Endothelial cell of umbilical vein (primary cell): ENCODE data around the gene LRRC32. TPM values are rescaled to one million over a fixed set of nuclear protein-coding genes. Genes with fewer than 3 reads are reported as not detected.

ENCODE experiments used
- BruUV-seq: library from RNA; stranded (reverse); fragments of 400-500 nt; replicated peaks from 2 replicates; lab custom pipeline; 2021; lab: Mats Ljungman, UMichigan
- CTCF ChIA-PET: fragments of 300-600, 350-600 bp; sonication (Branson Sonifier 250); formaldehyde crosslinking; loops from one replicate; lab custom pipeline; 2021; ENCODE audit warnings: antibody characterized with exemption, inconsistent platforms; lab: Charles Lee
- POLR2A ChIA-PET: fragments of 300-600, 350-600 bp; sonication (Branson Sonifier 250); formaldehyde crosslinking; loops from one replicate; lab custom pipeline; 2021; ENCODE audit warnings: antibody characterized with exemption, inconsistent platforms; lab: Charles Lee
- DNase-seq: peaks from one replicate; pipeline ENCODE4 v3.0.0-alpha.2; 2011; ENCODE audit warnings: low read depth, low spot score
- FAIRE-seq: peaks from 2 replicates; lab custom pipeline; 2011; peaks lifted over from hg19 to GRCh38; lab: Jason Lieb, UNC
- H2AFZ ChIP-seq: 2 replicates; pipeline ENCODE4 v1.6.0; 2012; ENCODE audit warnings: low read depth, low read length, control low read depth, inconsistent platforms
- H3K27ac ChIP-seq: 2 replicates; pipeline ENCODE4 v1.5.1; 2011; ENCODE audit warnings: low read depth, mild to moderate bottlenecking, control low read depth, low read length, moderate library complexity; ENCODE audit not compliant: insufficient read depth
- H3K27me3 ChIP-seq, 2 experiments: 2 replicates each; pipeline versions ENCODE4 v1.6.0 to v1.6.1; 2011; ENCODE audit warnings: low read length in 2 of 2, mixed read lengths in 1 of 2; ENCODE audit not compliant: control insufficient read depth in 2 of 2, insufficient read depth in 2 of 2
- H3K36me3 ChIP-seq, 2 experiments: 2 replicates in 1 of 2; 3 replicates in 1 of 2; pipeline ENCODE4 v1.5.1; 2011; ENCODE audit warnings: low read length in 2 of 2, mild to moderate bottlenecking in 1 of 2, moderate library complexity in 1 of 2; ENCODE audit not compliant: control insufficient read depth in 2 of 2, insufficient read depth in 2 of 2; ENCODE audit errors: extremely low read depth in 1 of 2
- H3K4me1 ChIP-seq: 3 replicates; pipeline ENCODE4 v1.5.1; 2011; ENCODE audit warnings: mild to moderate bottlenecking, low read length; ENCODE audit not compliant: control insufficient read depth, insufficient read depth; ENCODE audit errors: extremely low read depth
- H3K4me2 ChIP-seq: 2 replicates; pipeline ENCODE4 v1.6.1; 2011; ENCODE audit warnings: low read length, control low read depth, mixed read lengths; ENCODE audit not compliant: insufficient read depth
- H3K4me3 ChIP-seq, 3 experiments: fragments of 200-600 bp in 1 of 3; sonication (generic), shearing (Covaris generic) in 1 of 3; replicated peaks in 1 of 3; 2 replicates each; pipeline ENCODE4 v1.5.1; 2011 to 2016; ENCODE audit warnings: control low read depth in 3 of 3, low read length in 3 of 3, mild to moderate bottlenecking in 2 of 3, inconsistent platforms in 1 of 3, low read depth in 1 of 3, moderate library complexity in 1 of 3; ENCODE audit not compliant: insufficient read depth in 1 of 3
- H3K79me2 ChIP-seq: 2 replicates; pipeline ENCODE4 v1.6.0; 2012; ENCODE audit warnings: low read length, inconsistent platforms; ENCODE audit not compliant: control insufficient read depth, insufficient read depth
- H3K9ac ChIP-seq: replicated peaks from 2 replicates; pipeline ENCODE3; 2011; ENCODE audit warnings: low read length, control low read depth; ENCODE audit not compliant: insufficient read depth; ENCODE audit errors: extremely low read depth
- H3K9me1 ChIP-seq: replicated peaks from 3 replicates; pipeline ENCODE4 v1.6.0; 2011; ENCODE audit warnings: mild to moderate bottlenecking, low read length; ENCODE audit not compliant: control insufficient read depth, insufficient read depth; ENCODE audit errors: extremely low read depth
- H3K9me3 ChIP-seq: replicated peaks from 2 replicates; pipeline ENCODE4 v1.5.1; 2012; ENCODE audit warnings: low read length, inconsistent platforms; ENCODE audit not compliant: control insufficient read depth, insufficient read depth
- H4K20me1 ChIP-seq: replicated peaks from 2 replicates; pipeline ENCODE3; 2011; ENCODE audit warnings: mild to moderate bottlenecking, low read length; ENCODE audit not compliant: control insufficient read depth, insufficient read depth; ENCODE audit errors: extremely low read depth
- CTCF ChIP-seq, 2 donors: IDR thresholded peaks; 1 replicate in 1 of 2; 2 replicates in 1 of 2; pipeline ENCODE4 v1.5.1; 2011; ENCODE audit warnings: low read length in 2 of 2, mild to moderate bottlenecking in 2 of 2, moderate library complexity in 2 of 2, control low read depth in 1 of 2, inconsistent platforms in 1 of 2, low read depth in 1 of 2; ENCODE audit not compliant: insufficient read depth in 1 of 2; ENCODE audit errors: extremely low read depth in 1 of 2
- EZH2 ChIP-seq: IDR thresholded peaks from 2 replicates; pipeline ENCODE4 v1.6.1; 2012; ENCODE audit warnings: borderline replicate concordance, low read depth, mild to moderate bottlenecking, moderate library complexity, low read length, inconsistent platforms; ENCODE audit not compliant: severe bottlenecking
- FOS ChIP-seq: IDR thresholded peaks from 2 replicates; pipeline ENCODE4 v1.6.1; 2011; ENCODE audit warnings: mild to moderate bottlenecking, low read length, moderate library complexity, borderline replicate concordance; ENCODE audit not compliant: insufficient read depth
- GATA2 ChIP-seq: IDR thresholded peaks from 2 replicates; pipeline ENCODE4 v1.7.0; 2011; ENCODE audit warnings: low read depth, mild to moderate bottlenecking, moderate library complexity, mixed read lengths, low read length; ENCODE audit not compliant: insufficient read length, insufficient read depth
- JUN ChIP-seq: IDR thresholded peaks from 2 replicates; pipeline ENCODE4 v1.6.1; 2011; ENCODE audit warnings: borderline replicate concordance, low read depth; ENCODE audit not compliant: insufficient read length, insufficient read depth
- MAX ChIP-seq: IDR thresholded peaks from 2 replicates; pipeline ENCODE4 v1.6.1; 2011; ENCODE audit not compliant: insufficient read depth, insufficient read length
- MYC ChIP-seq: IDR thresholded peaks from one replicate; pipeline ENCODE4 v1.6.1; 2011; ENCODE audit warnings: mild to moderate bottlenecking, low read depth, low read length
- POLR2A ChIP-seq: IDR thresholded peaks from 2 replicates; pipeline ENCODE4 v1.6.1; 2012; ENCODE audit warnings: low read depth, mild to moderate bottlenecking, control low read depth, low read length
- POLR2AphosphoS5 ChIP-seq: IDR thresholded peaks from 2 replicates; pipeline ENCODE4 v1.6.1; 2012; ENCODE audit warnings: low read depth, mild to moderate bottlenecking, control low read depth, low read length, moderate library complexity; ENCODE audit not compliant: insufficient read depth
- dilution Hi-C: fragments of 300-500 bp; cut with MboI; formaldehyde crosslinking; loops from one replicate; pipeline ENCODE4 v1.15.0; 2019; ENCODE audit warnings: low sequenced_read_pairs; ENCODE audit not compliant: extremely low pct_ligation_motif_present
- intact Hi-C: fragments of 100-400 bp; cut with micrococcal nuclease; formaldehyde crosslinking; loops from one replicate; pipeline ENCODE4 v1.10.0; 2022
- polyA plus RNA-seq, 4 experiments: library from polyadenylated mRNA; depleted of rRNA in 3 of 4; stranded (reverse) in 3 of 4; unstranded in 1 of 4; fragments of >200 nt; gene quantifications; 2 replicates each; pipeline versions ENCODE4 v1.2.1 to v1.2.3, GENCODE V29; 2011 to 2012; ENCODE audit warnings: missing spikeins in 1 of 4
- total RNA-seq: library from RNA; stranded (reverse); gene quantifications from 2 replicates; pipeline ENCODE4 v1.2.3, GENCODE V29; 2021

The LRRC32 gene
- total and polyA plus RNA-seq, 2 donors (not counting 3 experiments of a cell fraction or from before 2014, with no cell fraction given): 77.2 to 117 TPM

- Histone ChIP-seq H3K27me3 (no peaks in the 10 kb centered on the region), H3K36me3 (no peaks in the 10 kb centered on the region), H2AFZ (no peak overlapping the region), H3K9ac (no peak overlapping the region), H3K4me3 (no peak overlapping the region), H3K27ac (no peak overlapping the region), H4K20me1 (no peaks in the 10 kb centered on the region), H3K9me3 (no peaks in the 10 kb centered on the region), H3K9me1 (no peaks in the 10 kb centered on the region), H3K4me2 (no peak overlapping the region), H3K4me1 (peaks cover 31% of the 10 kb centered on the region), H3K79me2 (no peaks in the 10 kb centered on the region)
- intact Hi-C loops: no loop called here
- TF ChIP-seq MYC (no peak), EZH2 (no peak), JUN (no peak), CTCF (IDR thresholded peaks at IDR 0.05; ENCODE audit: extremely low read depth in 1 of 2, insufficient read depth in 1 of 2, low read depth in 1 of 2, low read length in 2 of 2) (no peak), POLR2AphosphoS5 (no peak), POLR2A (no peak), FOS (no peak), MAX (no peak), GATA2 (no peak)
- CTCF ChIA-PET: interaction anchor here (1.4 to 1.6 kb wide), 2 partner anchors 44 to 57 kb away, joined by 3 read pairs; no protein-coding TSS in a partner anchor
- dilution Hi-C loops: no loop called here
- BruUV-seq: no TSS peak
- POLR2A ChIA-PET: no interaction called here
- no peak for FAIRE-seq
- no peak for DNase-seq
Measured at GRCh38 chr11:76635991-76636738, 34.4 kb downstream of the LRRC32 start.
